OCI-LY1 (cell line): Measurements from ENCODE around the gene SFTPB.

ENCODE experiments used
- CTCF ChIP-seq: fragments of 200-600 bp; sonication (generic), shearing (Covaris generic); IDR thresholded peaks from 2 replicates; pipeline ENCODE4 v1.5.1; 2017; ENCODE audit warnings: mild to moderate bottlenecking, antibody characterized with exemption, low read length, moderate library complexity, mixed read lengths
- EZH2 ChIP-seq: fragments of 200-600 bp; sonication (generic), shearing (Covaris generic); IDR thresholded peaks from 2 replicates; pipeline ENCODE4 v1.8.0; 2017; ENCODE audit warnings: borderline replicate concordance, mixed run types, mild to moderate bottlenecking, antibody characterized with exemption, low read length, moderate library complexity, mixed read lengths

GRCh38 chr2:85666435-85667316 is 1.3 kb downstream of the SFTPB start:
- no peak for TF ChIP-seq CTCF
- TF ChIP-seq EZH2: no peak
